ENCODE results near the gene MYF6. TPM values are rescaled to one million over a fixed set of nuclear protein-coding genes. Genes with fewer than 3 reads are reported as not detected.

MYF6 gene
- total and polyA plus RNA-seq, 10 donors, result 0.03 to 0.04 TPM; not detected in 8

GRCh38 chr12:80681786-80682185 is 25.6 kb upstream of the MYF6 start:
- Histone ChIP-seq H3K4me3 (no peak overlapping the region), H3K27ac (no peak overlapping the region), H3K27me3 (replicated peaks in 1 of 7) (no peaks in the 10 kb centered on the region), H3K9me3 (peaks cover 0 to under 1% (median 0%) of the 10 kb centered on the region in 8 donors), H3K36me3 (no peaks in the 10 kb centered on the region), H3K4me1 (no peaks in the 10 kb centered on the region)
- DNase-seq, result no peak
- intact Hi-C loops (cut with DNase I; ENCODE audit: low total_unique reads), result no loop called here
- WGBS, 5 donors, result 77 to 90% (median 86%) methylated on average over 3 of the region's 3 CpGs
- TF ChIP-seq POLR2AphosphoS5 (IDR thresholded peaks at IDR 0.05) (no peak), POLR2A (IDR thresholded peaks at IDR 0.05) (no peak)
- TF ChIP-seq, protein P1, sequence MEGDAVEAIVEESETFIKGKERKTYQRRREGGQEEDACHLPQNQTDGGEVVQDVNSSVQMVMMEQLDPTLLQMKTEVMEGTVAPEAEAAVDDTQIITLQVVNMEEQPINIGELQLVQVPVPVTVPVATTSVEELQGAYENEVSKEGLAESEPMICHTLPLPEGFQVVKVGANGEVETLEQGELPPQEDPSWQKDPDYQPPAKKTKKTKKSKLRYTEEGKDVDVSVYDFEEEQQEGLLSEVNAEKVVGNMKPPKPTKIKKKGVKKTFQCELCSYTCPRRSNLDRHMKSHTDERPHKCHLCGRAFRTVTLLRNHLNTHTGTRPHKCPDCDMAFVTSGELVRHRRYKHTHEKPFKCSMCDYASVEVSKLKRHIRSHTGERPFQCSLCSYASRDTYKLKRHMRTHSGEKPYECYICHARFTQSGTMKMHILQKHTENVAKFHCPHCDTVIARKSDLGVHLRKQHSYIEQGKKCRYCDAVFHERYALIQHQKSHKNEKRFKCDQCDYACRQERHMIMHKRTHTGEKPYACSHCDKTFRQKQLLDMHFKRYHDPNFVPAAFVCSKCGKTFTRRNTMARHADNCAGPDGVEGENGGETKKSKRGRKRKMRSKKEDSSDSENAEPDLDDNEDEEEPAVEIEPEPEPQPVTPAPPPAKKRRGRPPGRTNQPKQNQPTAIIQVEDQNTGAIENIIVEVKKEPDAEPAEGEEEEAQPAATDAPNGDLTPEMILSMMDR (IDR thresholded peaks at IDR 0.05 in 8 of 11, conservative IDR thresholded peaks at IDR 0.05 in 3 of 11), result no peak

GRCh38 chr12:80684077-80684495 is 23.3 kb upstream of the MYF6 start:
- H3K4me3 ChIP-seq, result no peak overlapping the region
- no peaks in the 10 kb centered on the region for H3K4me1 ChIP-seq
- 46 to 64% (median 54%) methylated on average over 7 of the region's 7 CpGs for WGBS, 5 donors
- H3K36me3 ChIP-seq, result no peaks in the 10 kb centered on the region
- peaks cover 0 to 8% (median 0%) of the 10 kb centered on the region in 8 donors for H3K9me3 ChIP-seq
- DNase-seq, result no peak
- H3K27ac ChIP-seq, result no peak overlapping the region
- intact Hi-C loops (cut with DNase I; ENCODE audit: low total_unique reads), result no loop called here
- TF ChIP-seq, protein P1 (IDR thresholded peaks at IDR 0.05 in 8 of 11, conservative IDR thresholded peaks at IDR 0.05 in 3 of 11), result no peak
- TF ChIP-seq POLR2A (IDR thresholded peaks at IDR 0.05), result no peak
- no peak for TF ChIP-seq POLR2AphosphoS5 (IDR thresholded peaks at IDR 0.05)
- no peaks in the 10 kb centered on the region for H3K27me3 ChIP-seq (replicated peaks in 1 of 7)

GRCh38 chr12:80690090-80690489 is 17.3 kb upstream of the MYF6 start:
- Histone ChIP-seq H3K27me3 (replicated peaks in 1 of 7) (no peaks in the 10 kb centered on the region), H3K4me3 (no peak overlapping the region), H3K27ac (no peak overlapping the region), H3K36me3 (no peaks in the 10 kb centered on the region), H3K9me3 (peaks cover 0 to 8% (median 0%) of the 10 kb centered on the region in 8 donors), H3K4me1 (no peaks in the 10 kb centered on the region)
- DNase-seq, result no peak
- TF ChIP-seq, protein P1 (IDR thresholded peaks at IDR 0.05 in 8 of 11, conservative IDR thresholded peaks at IDR 0.05 in 3 of 11), result no peak
- TF ChIP-seq POLR2AphosphoS5 (IDR thresholded peaks at IDR 0.05) (no peak), POLR2A (IDR thresholded peaks at IDR 0.05) (no peak)
- 81 to 94% (median 89%) methylated on average over 1 of the region's 1 CpG for WGBS, 5 donors
- intact Hi-C loops (cut with DNase I; ENCODE audit: low total_unique reads), result no loop called here

DNA sequence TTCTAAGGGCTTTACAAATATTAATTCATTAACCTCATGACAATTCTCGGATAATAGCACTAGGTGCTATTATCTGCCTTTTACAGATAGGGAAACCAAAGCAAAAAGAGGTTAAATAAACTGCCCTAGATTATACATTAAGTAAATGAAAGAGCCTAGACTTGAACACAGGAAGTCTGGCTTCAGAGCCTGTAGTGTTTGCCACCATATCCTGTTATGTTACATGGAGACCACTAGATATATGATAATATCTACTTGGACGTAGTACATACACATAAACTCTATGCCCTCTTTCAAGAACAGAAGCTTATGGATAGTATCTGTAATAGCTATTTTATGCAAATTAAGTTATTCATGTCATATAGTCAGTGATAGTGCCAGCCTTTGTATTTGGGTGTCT is 16.9 kb upstream of the MYF6 start:
- DNase-seq, result no peak
- H3K36me3 ChIP-seq, result no peaks in the 10 kb centered on the region
- intact Hi-C loops (cut with DNase I; ENCODE audit: low total_unique reads), result no loop called here
- no peaks in the 10 kb centered on the region for H3K4me1 ChIP-seq
- H3K27ac ChIP-seq, result no peak overlapping the region
- WGBS, 5 donors, result 42 to 61% (median 48%) methylated on average over 2 of the region's 2 CpGs
- no peak for TF ChIP-seq POLR2AphosphoS5 (IDR thresholded peaks at IDR 0.05)
- TF ChIP-seq, protein P1 (IDR thresholded peaks at IDR 0.05 in 8 of 11, conservative IDR thresholded peaks at IDR 0.05 in 3 of 11), result no peak
- TF ChIP-seq POLR2A (IDR thresholded peaks at IDR 0.05), result no peak
- H3K4me3 ChIP-seq, result no peak overlapping the region
- no peaks in the 10 kb centered on the region for H3K27me3 ChIP-seq (replicated peaks in 1 of 7)
- peaks cover 0 to 8% (median 0%) of the 10 kb centered on the region in 8 donors for H3K9me3 ChIP-seq
